GM23248 (cell line): ENCODE measurements around the gene HTR3A. TPM values are rescaled to one million over a fixed set of nuclear protein-coding genes. Genes with fewer than 3 reads are reported as not detected.

Experiments used
- DNase-seq: peaks from one replicate; pipeline ENCODE4 v3.0.0-alpha.2; 2015
- H2AFZ ChIP-seq: fragments of 200-600 bp; sonication (generic); 2 replicates; pipeline ENCODE4 v1.6.1; 2016; ENCODE audit warnings: antibody characterized with exemption
- H3F3A ChIP-seq: fragments of 200-600 bp; sonication (generic); 2 replicates; pipeline ENCODE4 v1.6.1; 2016; ENCODE audit warnings: mild to moderate bottlenecking, antibody characterized with exemption, mixed run types; ENCODE audit not compliant: insufficient read depth
- H3K27ac ChIP-seq: fragments of 200-600 bp; sonication (generic); 2 replicates; pipeline ENCODE4 v1.5.1; 2016; ENCODE audit warnings: mild to moderate bottlenecking
- H3K27me3 ChIP-seq: fragments of 200-600 bp; sonication (generic); replicated peaks from 2 replicates; pipeline ENCODE4 v1.6.1; 2016; ENCODE audit warnings: mild to moderate bottlenecking; ENCODE audit not compliant: insufficient read depth
- H3K36me3 ChIP-seq: fragments of 200-600 bp; sonication (generic); 2 replicates; pipeline ENCODE4 v1.6.1; 2016; ENCODE audit warnings: low read depth, mild to moderate bottlenecking
- H3K4me1 ChIP-seq: fragments of 200-600 bp; sonication (generic); 2 replicates; pipeline ENCODE4 v1.6.1; 2016; ENCODE audit warnings: mild to moderate bottlenecking; ENCODE audit not compliant: insufficient read depth
- H3K4me2 ChIP-seq: fragments of 200-600 bp; sonication (generic); one replicate; pipeline ENCODE4 v1.6.1; 2016; ENCODE audit warnings: mild to moderate bottlenecking; ENCODE audit not compliant: unreplicated experiment
- H3K4me3 ChIP-seq: fragments of 200-600 bp; sonication (generic); 2 replicates; pipeline ENCODE4 v1.5.1; 2016; ENCODE audit warnings: mild to moderate bottlenecking
- H3K79me2 ChIP-seq: fragments of 200-600 bp; sonication (generic); 2 replicates; pipeline ENCODE4 v1.6.1; 2016; ENCODE audit warnings: mild to moderate bottlenecking; ENCODE audit not compliant: insufficient read depth
- H3K9ac ChIP-seq: fragments of 200-600 bp; sonication (generic); 2 replicates; pipeline ENCODE4 v1.6.1; 2016; ENCODE audit warnings: mild to moderate bottlenecking
- H3K9me2 ChIP-seq: fragments of 200-600 bp; sonication (generic); 2 replicates; pipeline ENCODE4 v1.6.1; 2016; ENCODE audit warnings: mixed run types, mild to moderate bottlenecking, moderate library complexity; ENCODE audit not compliant: insufficient read depth
- H3K9me3 ChIP-seq: fragments of 200-600 bp; sonication (generic); one replicate; pipeline ENCODE4 v1.6.1; 2017; ENCODE audit warnings: low read depth
- H4K20me1 ChIP-seq: fragments of 200-600 bp; sonication (generic); 2 replicates; pipeline ENCODE4 v1.6.0; 2016; ENCODE audit not compliant: insufficient read depth
- EZH2 ChIP-seq: fragments of 200-600 bp; sonication (generic); IDR thresholded peaks from 2 replicates; pipeline ENCODE4 v1.6.1; 2018; ENCODE audit warnings: antibody characterized with exemption, mild to moderate bottlenecking; ENCODE audit not compliant: insufficient read depth, poor library complexity, severe bottlenecking
- EZH2phosphoT487 ChIP-seq: fragments of 200-600 bp; sonication (generic); IDR thresholded peaks from 2 replicates; pipeline ENCODE4 v1.6.1; 2018; ENCODE audit warnings: antibody characterized with exemption, moderate library complexity, mild to moderate bottlenecking, low read depth; ENCODE audit not compliant: insufficient read depth
- WGBS, 2 experiments: methylation state at CpG; one replicate each; pipeline ENCODE4 v1.1.6; 2015 to 2017; ENCODE audit warnings: low lambda C conversion rate in 2 of 2, low coverage in 1 of 2; ENCODE audit errors: missing lambda C conversion rate in 2 of 2; 5-methylcytosine and 5-hydroxymethylcytosine counted together
- in situ Hi-C: fragments of 300-500 bp; cut with MboI; formaldehyde crosslinking; loops from 2 replicates; pipeline ENCODE4 v1.15.0; 2020
- polyA plus RNA-seq: library from polyadenylated mRNA; unstranded; fragments of >200 nt; fragmentation: Nextera tagmentation; extraction: Ambion mirVana; gene quantifications from 2 replicates; pipeline ENCODE4 v1.2.1, GENCODE V29; 2016
- total RNA-seq: library from RNA; depleted of rRNA; stranded (reverse); fragments of >200 nt; shearing (Covaris generic); gene quantifications from 2 replicates; pipeline ENCODE4 v1.2.3, GENCODE V29; 2014

Gene HTR3A
- total and polyA plus RNA-seq, 2 experiments from 2014 or later, result not detected

- Histone ChIP-seq H3F3A (no peaks in the 10 kb centered on the region), H3K9me3 (no peaks in the 10 kb centered on the region), H3K4me1 (no peaks in the 10 kb centered on the region), H2AFZ (no peak overlapping the region), H3K27me3 (peaks cover 17% of the 10 kb centered on the region), H4K20me1 (no peaks in the 10 kb centered on the region), H3K27ac (no peak overlapping the region), H3K9ac (no peak overlapping the region), H3K4me2 (no peak overlapping the region), H3K36me3 (no peaks in the 10 kb centered on the region), H3K4me3 (no peak overlapping the region), H3K79me2 (no peaks in the 10 kb centered on the region), H3K9me2 (no peaks in the 10 kb centered on the region)
- DNase-seq, result no peak
- in situ Hi-C loops, result no loop called here
- 28 to 34% methylated on average over 6 of the region's 6 CpGs for WGBS, 2 experiments
- no peak for TF ChIP-seq EZH2phosphoT487
- no peak for TF ChIP-seq EZH2
Measured at GRCh38 chr11:113954235-113954634, 20.7 kb upstream of the HTR3A start.

GRCh38 chr11:113956986-113957385 lies 17.9 kb upstream of the HTR3A start:
- no peaks in the 10 kb centered on the region for H3F3A ChIP-seq
- no peak overlapping the region for H3K27ac ChIP-seq
- H3K9me2 ChIP-seq, result no peaks in the 10 kb centered on the region
- 12 to 13% methylated on average over 9 of the region's 9 CpGs for WGBS, 2 experiments
- in situ Hi-C loops, result no loop called here
- no peak overlapping the region for H3K4me2 ChIP-seq
- no peaks in the 10 kb centered on the region for H3K36me3 ChIP-seq
- H3K9ac ChIP-seq, result no peak overlapping the region
- H3K27me3 ChIP-seq, result peaks cover 17% of the 10 kb centered on the region
- H3K9me3 ChIP-seq, result no peaks in the 10 kb centered on the region
- no peak overlapping the region for H2AFZ ChIP-seq
- no peaks in the 10 kb centered on the region for H3K79me2 ChIP-seq
- no peak for DNase-seq
- H3K4me1 ChIP-seq, result no peaks in the 10 kb centered on the region
- TF ChIP-seq EZH2phosphoT487, result no peak
- TF ChIP-seq EZH2, result no peak
- H4K20me1 ChIP-seq, result no peaks in the 10 kb centered on the region
- no peak overlapping the region for H3K4me3 ChIP-seq

- WGBS, 2 experiments, result 43 to 49% methylated on average over 9 of the region's 9 CpGs
Measured at GRCh38 chr11:113960702-113961330, 14.1 kb upstream of the HTR3A start.

GRCh38 chr11:113967361-113967760 lies 7.5 kb upstream of the HTR3A start:
- no peak overlapping the region for H2AFZ ChIP-seq
- no peak for TF ChIP-seq EZH2
- no peak for TF ChIP-seq EZH2phosphoT487
- no peaks in the 10 kb centered on the region for H3K36me3 ChIP-seq
- H3K9me3 ChIP-seq, result no peaks in the 10 kb centered on the region
- H3K27ac ChIP-seq, result no peak overlapping the region
- H3F3A ChIP-seq, result no peaks in the 10 kb centered on the region
- H3K4me3 ChIP-seq, result no peak overlapping the region
- no peaks in the 10 kb centered on the region for H3K4me1 ChIP-seq
- DNase-seq, result no peak
- peaks cover 12% of the 10 kb centered on the region; the same call in 1 of the 2 replicates for H3K27me3 ChIP-seq
- no peaks in the 10 kb centered on the region for H3K9me2 ChIP-seq
- WGBS, 2 experiments, result 31 to 33% methylated on average over 1 of the region's 1 CpG
- no peaks in the 10 kb centered on the region for H3K79me2 ChIP-seq
- H4K20me1 ChIP-seq, result no peaks in the 10 kb centered on the region
- no peak overlapping the region for H3K9ac ChIP-seq
- in situ Hi-C loops, result no loop called here
- H3K4me2 ChIP-seq, result no peak overlapping the region

More at GRCh38 chr11:113960702-113961330, 14.1 kb upstream of the HTR3A start:
- no peaks in the 10 kb centered on the region for H3K79me2 ChIP-seq
- TF ChIP-seq EZH2 (no peak), EZH2phosphoT487 (no peak)
- H3K36me3 ChIP-seq, result no peaks in the 10 kb centered on the region
- peaks cover 10% of the 10 kb centered on the region for H3K27me3 ChIP-seq
- H3K9ac ChIP-seq, result no peak overlapping the region
- in situ Hi-C loops, result no loop called here
- no peak overlapping the region for H3K4me2 ChIP-seq
- H3F3A ChIP-seq, result no peaks in the 10 kb centered on the region
- H2AFZ ChIP-seq, result no peak overlapping the region
- no peak overlapping the region for H3K4me3 ChIP-seq
- H3K9me2 ChIP-seq, result no peaks in the 10 kb centered on the region
- no peaks in the 10 kb centered on the region for H4K20me1 ChIP-seq
- no peak for DNase-seq
- H3K9me3 ChIP-seq, result no peaks in the 10 kb centered on the region
- no peaks in the 10 kb centered on the region for H3K4me1 ChIP-seq
- no peak overlapping the region for H3K27ac ChIP-seq
